Kidney (tissue), 14 donors: Measurements from ENCODE around the gene P2RX4. TPM values are rescaled to one million over a fixed set of nuclear protein-coding genes. Genes with fewer than 3 reads are reported as not detected.

Experiments used
- DNase-seq, 5 donors: peaks; one replicate each; pipeline ENCODE4 v3.0.0-alpha.2; 2013 to 2020
- FAIRE-seq: peaks from 2 replicates; lab custom pipeline; 2012; peaks lifted over from hg19 to GRCh38; lab: Jason Lieb, UNC
- H3K27ac ChIP-seq, 2 donors: one replicate each; pipeline ENCODE4 v1.7.0; 2013; ENCODE audit warnings: low read depth in 2 of 2, low read length in 2 of 2, inconsistent platforms in 1 of 2
- H3K27me3 ChIP-seq: one replicate; pipeline ENCODE4 v1.7.1; 2013; ENCODE audit warnings: low read length, inconsistent platforms; ENCODE audit not compliant: control insufficient read depth, insufficient read depth
- H3K36me3 ChIP-seq, 3 donors: one replicate each; pipeline versions ENCODE4 v1.7.0 to v1.7.1; 2013; ENCODE audit warnings: low read length in 3 of 3, control low read depth in 1 of 3, inconsistent platforms in 1 of 3; ENCODE audit not compliant: insufficient read depth in 3 of 3, control insufficient read depth in 2 of 3
- H3K4me1 ChIP-seq, 3 donors: one replicate each; pipeline versions ENCODE4 v1.7.0 to v1.7.1; 2013; ENCODE audit warnings: low read length in 3 of 3, inconsistent platforms in 1 of 3, low read depth in 1 of 3; ENCODE audit not compliant: control insufficient read depth in 2 of 3, insufficient read depth in 2 of 3
- H3K4me3 ChIP-seq, 3 donors: one replicate each; pipeline versions ENCODE4 v1.7.0 to v1.8.1; 2013; ENCODE audit warnings: low read length in 3 of 3, control low read depth in 1 of 3, inconsistent platforms in 1 of 3
- H3K9ac ChIP-seq, 3 donors: one replicate each; pipeline versions ENCODE4 v1.7.0 to v1.7.1; 2013; ENCODE audit warnings: low read length in 3 of 3, control low read depth in 1 of 3, inconsistent platforms in 1 of 3
- H3K9me3 ChIP-seq, 3 donors: one replicate each; pipeline versions ENCODE4 v1.7.0 to v1.7.1; 2013; ENCODE audit warnings: low read length in 3 of 3, control low read depth in 1 of 3, inconsistent platforms in 1 of 3; ENCODE audit not compliant: control insufficient read depth in 2 of 3, insufficient read depth in 1 of 3
- CTCF ChIP-seq: IDR thresholded peaks from 3 replicates; pipeline ENCODE4 v1.5.1; 2012; ENCODE audit warnings: mild to moderate bottlenecking, moderate library complexity, borderline replicate concordance; ENCODE audit not compliant: insufficient read depth; ENCODE audit errors: extremely low read depth
- intact Hi-C: fragments of 100-400 bp; cut with DNase I; formaldehyde crosslinking; loops from one replicate; pipeline ENCODE4 v1.11.1; 2022
- polyA plus RNA-seq: library from polyadenylated mRNA; stranded (reverse); fragments of 350-450 nt; fragmentation: Illumina TruSeq; extraction: RNeasy Lipid Tissue Mini Kit (QIAGEN cat#74804); gene quantifications from one replicate; pipeline ENCODE4 v1.2.3, GENCODE V29; 2014; ENCODE audit warnings: low read depth, low replicate concordance; ENCODE audit not compliant: insufficient read depth
- total RNA-seq: library from RNA; stranded (reverse); fragmentation: NEBNext Ultra II Directional; extraction: Animal tissue kit (Norgen Biotek cat#: 25700); gene quantifications from one replicate; pipeline ENCODE4 v1.2.1, GENCODE V29; 2021
- donor health status: control.
- donor health status: control.
- donor health status: control.
- donor health status: control.
- donor health status: control.
- donor health status: DM: yes; HTN: yes; CAD: no.
- donor health status: Normal renal cell carcinoma (clear cell type).

The P2RX4 gene
- total and polyA plus RNA-seq, 2 donors from 2014 or later = 28.8 to 36.2 TPM

GRCh38 chr12:121186826-121187225 lies 23.1 kb upstream of the P2RX4 start:
- no peak for TF ChIP-seq CTCF
- FAIRE-seq = no peak
- peaks cover 0 to 3% (median 0%) of the 10 kb centered on the region in 3 donors for H3K4me1 ChIP-seq

DNA sequence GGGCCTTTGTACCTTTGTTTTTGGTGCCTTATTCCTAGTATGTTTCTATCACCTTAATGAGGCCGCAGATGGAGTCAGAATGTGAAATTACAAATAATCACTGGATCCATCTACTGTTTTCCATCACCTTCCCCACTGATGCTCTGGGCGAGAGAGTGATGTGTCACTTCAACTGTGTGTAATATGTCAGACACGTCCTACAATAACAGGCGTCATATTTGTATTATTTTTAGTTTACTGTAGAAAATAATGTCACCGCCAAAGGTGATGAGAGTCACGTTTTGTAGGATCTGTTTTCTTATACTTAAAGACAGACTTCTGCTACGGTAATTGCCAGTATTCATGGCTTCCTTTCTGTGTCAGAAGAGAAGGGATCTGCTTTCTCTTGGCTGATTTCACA lies 22.4 kb upstream of the P2RX4 start:
- Histone ChIP-seq H3K9ac (no peak overlapping the region), H3K4me1 (peaks cover 0 to 3% (median 0%) of the 10 kb centered on the region in 3 donors), H3K9me3 (no peaks in the 10 kb centered on the region), H3K27ac (no peak overlapping the region), H3K27me3 (no peaks in the 10 kb centered on the region), H3K4me3 (no peak overlapping the region), H3K36me3 (no peaks in the 10 kb centered on the region)
- TF ChIP-seq CTCF = no peak
- intact Hi-C loops = no loop called here
- FAIRE-seq = no peak
- DNase-seq = no peak

More at GRCh38 chr12:121186826-121187225, 23.1 kb upstream of the P2RX4 start:
- Histone ChIP-seq H3K27me3 (no peaks in the 10 kb centered on the region), H3K9me3 (no peaks in the 10 kb centered on the region), H3K4me3 (no peak overlapping the region), H3K36me3 (no peaks in the 10 kb centered on the region), H3K27ac (no peak overlapping the region), H3K9ac (no peak overlapping the region)
- intact Hi-C loops = no loop called here
- DNase-seq = no peak

- intact Hi-C loops = no loop called here
- Histone ChIP-seq H3K36me3 (no peaks in the 10 kb centered on the region), H3K27me3 (no peaks in the 10 kb centered on the region), H3K9me3 (no peaks in the 10 kb centered on the region), H3K4me1 (peaks cover 0 to 3% (median 0%) of the 10 kb centered on the region in 3 donors), H3K9ac (no peak overlapping the region), H3K4me3 (no peak overlapping the region), H3K27ac (no peak overlapping the region)
- no peak for DNase-seq
- no peak for FAIRE-seq
- no peak for TF ChIP-seq CTCF
Measured at GRCh38 chr12:121188227-121188626, 21.7 kb upstream of the P2RX4 start.

DNA sequence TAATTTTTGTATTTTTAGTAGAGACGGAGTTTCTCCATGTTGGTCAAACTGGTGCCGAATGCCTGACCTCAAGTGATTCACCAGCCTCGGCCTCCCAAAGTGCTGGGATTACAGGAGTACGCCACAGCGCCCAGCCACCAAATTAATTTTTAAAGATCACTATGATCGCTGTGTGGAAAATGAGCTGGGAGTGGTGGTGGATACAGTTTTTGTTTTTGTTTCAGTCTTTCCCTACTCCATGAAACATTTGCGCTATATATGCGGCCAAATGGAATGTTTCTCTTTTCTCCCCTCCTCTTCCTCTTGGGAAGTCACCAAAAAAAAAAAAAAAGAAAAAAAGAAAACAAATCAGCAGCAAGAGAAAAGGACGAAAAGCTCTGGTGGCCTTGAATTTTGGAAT lies 20.8 kb upstream of the P2RX4 start:
- Histone ChIP-seq H3K4me1 (peaks cover 0 to 3% (median 0%) of the 10 kb centered on the region in 3 donors), H3K27ac (no peak overlapping the region), H3K36me3 (no peaks in the 10 kb centered on the region), H3K4me3 (no peak overlapping the region), H3K9ac (no peak overlapping the region), H3K9me3 (no peaks in the 10 kb centered on the region), H3K27me3 (no peaks in the 10 kb centered on the region)
- DNase-seq = no peak
- intact Hi-C loops = no loop called here
- TF ChIP-seq CTCF = no peak
- FAIRE-seq = no peak
